Measurements from ENCODE around the gene C1orf122. TPM values are rescaled to one million over a fixed set of nuclear protein-coding genes. Genes with fewer than 3 reads are reported as not detected.
A peak's percentile ranks its signal among the peaks of the same experiment; 100 is the strongest.
"Not testable (repeated sequence)": the region's sequence is repeated elsewhere in the genome, so short reads cannot be mapped to it uniquely, and the experiment has no call there.

Gene C1orf122
- total RNA-seq, 1 experiment from 2014 or later: 77.2 TPM

DNA sequence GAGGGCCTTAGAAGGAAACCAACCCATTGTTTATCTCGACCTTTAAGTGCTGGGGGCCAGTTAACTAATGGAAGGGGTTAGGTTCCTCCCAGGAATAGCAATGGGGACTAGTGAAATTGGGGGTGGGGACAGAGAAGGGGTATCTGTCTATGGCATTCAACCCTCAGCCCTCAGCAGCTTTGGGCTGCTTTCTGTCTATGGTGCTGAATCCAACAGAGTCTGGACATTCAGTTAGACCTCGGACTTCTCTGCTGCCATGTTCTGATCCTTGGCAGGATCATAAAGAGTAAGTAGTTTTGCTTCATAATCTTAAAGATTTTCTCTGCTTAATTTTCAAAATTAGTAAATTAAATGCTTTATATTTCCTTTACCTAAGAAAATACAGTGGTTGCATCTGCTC is 40.1 kb upstream of the C1orf122 start:
- in situ Hi-C loops (cut with HindIII; ENCODE audit: low pct_unique_long_range_greater_than_20kb, low sequenced_read_pairs): no loop called here
- TF ChIP-seq, protein P1, sequence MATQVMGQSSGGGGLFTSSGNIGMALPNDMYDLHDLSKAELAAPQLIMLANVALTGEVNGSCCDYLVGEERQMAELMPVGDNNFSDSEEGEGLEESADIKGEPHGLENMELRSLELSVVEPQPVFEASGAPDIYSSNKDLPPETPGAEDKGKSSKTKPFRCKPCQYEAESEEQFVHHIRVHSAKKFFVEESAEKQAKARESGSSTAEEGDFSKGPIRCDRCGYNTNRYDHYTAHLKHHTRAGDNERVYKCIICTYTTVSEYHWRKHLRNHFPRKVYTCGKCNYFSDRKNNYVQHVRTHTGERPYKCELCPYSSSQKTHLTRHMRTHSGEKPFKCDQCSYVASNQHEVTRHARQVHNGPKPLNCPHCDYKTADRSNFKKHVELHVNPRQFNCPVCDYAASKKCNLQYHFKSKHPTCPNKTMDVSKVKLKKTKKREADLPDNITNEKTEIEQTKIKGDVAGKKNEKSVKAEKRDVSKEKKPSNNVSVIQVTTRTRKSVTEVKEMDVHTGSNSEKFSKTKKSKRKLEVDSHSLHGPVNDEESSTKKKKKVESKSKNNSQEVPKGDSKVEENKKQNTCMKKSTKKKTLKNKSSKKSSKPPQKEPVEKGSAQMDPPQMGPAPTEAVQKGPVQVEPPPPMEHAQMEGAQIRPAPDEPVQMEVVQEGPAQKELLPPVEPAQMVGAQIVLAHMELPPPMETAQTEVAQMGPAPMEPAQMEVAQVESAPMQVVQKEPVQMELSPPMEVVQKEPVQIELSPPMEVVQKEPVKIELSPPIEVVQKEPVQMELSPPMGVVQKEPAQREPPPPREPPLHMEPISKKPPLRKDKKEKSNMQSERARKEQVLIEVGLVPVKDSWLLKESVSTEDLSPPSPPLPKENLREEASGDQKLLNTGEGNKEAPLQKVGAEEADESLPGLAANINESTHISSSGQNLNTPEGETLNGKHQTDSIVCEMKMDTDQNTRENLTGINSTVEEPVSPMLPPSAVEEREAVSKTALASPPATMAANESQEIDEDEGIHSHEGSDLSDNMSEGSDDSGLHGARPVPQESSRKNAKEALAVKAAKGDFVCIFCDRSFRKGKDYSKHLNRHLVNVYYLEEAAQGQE (IDR thresholded peaks at IDR 0.05; ENCODE audit: insufficient read depth in 1 of 2, low read depth in 2 of 2, low read length in 1 of 2): peak in 1 of 2 experiments; percentile 55; a peak in 2 of 4 replicates
- TF ChIP-seq POLR2AphosphoS5 (IDR thresholded peaks at IDR 0.05; ENCODE audit: low read depth, low read length): no peak
- POLR2A ChIA-PET: interaction anchor here (0.6 kb wide), 1 partner anchor 179 kb away, joined by 4 read pairs; no protein-coding TSS in a partner anchor

DNA sequence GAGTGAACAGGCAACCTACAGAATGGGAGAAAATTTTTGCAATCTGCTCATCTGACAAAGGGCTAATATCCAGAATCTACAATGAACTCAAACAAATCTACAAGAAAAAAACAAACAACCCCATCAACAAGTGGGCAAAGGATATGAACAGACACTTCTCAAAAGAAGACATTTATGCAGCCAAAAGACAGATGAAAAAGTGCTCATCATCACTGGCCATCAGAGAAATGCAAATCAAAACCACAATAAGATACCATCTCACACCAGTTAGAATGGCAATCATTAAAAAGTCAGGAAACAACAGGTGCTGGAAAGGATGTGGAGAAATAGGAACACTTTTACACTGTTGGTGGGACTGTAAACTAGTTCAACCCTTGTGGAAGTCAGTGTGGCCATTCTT is 36.1 kb upstream of the C1orf122 start:
- H3K4me1 ChIP-seq (ENCODE audit: control insufficient read depth, insufficient read depth, low read length); DNase-seq (ENCODE audit: low read depth, low spot score); ATAC-seq; BruUV-seq (replicated peaks); CTCF ChIA-PET; H3K27ac ChIP-seq (ENCODE audit: low read length); POLR2A ChIA-PET; H3K9me3 ChIP-seq (ENCODE audit: control insufficient read depth, insufficient read depth, low read depth, low read length); in situ Hi-C loops (cut with HindIII; ENCODE audit: low pct_unique_long_range_greater_than_20kb, low sequenced_read_pairs); H3K36me3 ChIP-seq (ENCODE audit: control insufficient read depth, insufficient read depth, low read length); H3K4me3 ChIP-seq (ENCODE audit: low read depth in 2 of 2, low read length in 2 of 2); intact Hi-C loops (cut with micrococcal nuclease; ENCODE audit: unreplicated experiment): not testable (repeated sequence)
- H3K27me3 ChIP-seq (ENCODE audit: control insufficient read depth, insufficient read depth, low read length): peaks cover 11% of the 10 kb centered on the region

More for the DNA sequence above, 40.1 kb upstream of the C1orf122 start:
- H3K27ac ChIP-seq (ENCODE audit: low read length): no peak overlapping the region
- DNase-seq (ENCODE audit: low read depth, low spot score): no peak
- H3K9me3 ChIP-seq (ENCODE audit: control insufficient read depth, insufficient read depth, low read depth, low read length): no peaks in the 10 kb centered on the region
- intact Hi-C loops (cut with micrococcal nuclease; ENCODE audit: unreplicated experiment): no loop called here
- CTCF ChIA-PET: no interaction called here
- H3K36me3 ChIP-seq (ENCODE audit: control insufficient read depth, insufficient read depth, low read length): no peaks in the 10 kb centered on the region
- BruUV-seq (replicated peaks): no TSS peak
- no peak for ATAC-seq
- H3K27me3 ChIP-seq (ENCODE audit: control insufficient read depth, insufficient read depth, low read length): peaks cover 25% of the 10 kb centered on the region
- H3K4me1 ChIP-seq (ENCODE audit: control insufficient read depth, insufficient read depth, low read length): peaks cover 10% of the 10 kb centered on the region; the same call in 1 of the 2 replicates
- no peak overlapping the region for H3K4me3 ChIP-seq (ENCODE audit: low read depth in 2 of 2, low read length in 2 of 2)

DNA sequence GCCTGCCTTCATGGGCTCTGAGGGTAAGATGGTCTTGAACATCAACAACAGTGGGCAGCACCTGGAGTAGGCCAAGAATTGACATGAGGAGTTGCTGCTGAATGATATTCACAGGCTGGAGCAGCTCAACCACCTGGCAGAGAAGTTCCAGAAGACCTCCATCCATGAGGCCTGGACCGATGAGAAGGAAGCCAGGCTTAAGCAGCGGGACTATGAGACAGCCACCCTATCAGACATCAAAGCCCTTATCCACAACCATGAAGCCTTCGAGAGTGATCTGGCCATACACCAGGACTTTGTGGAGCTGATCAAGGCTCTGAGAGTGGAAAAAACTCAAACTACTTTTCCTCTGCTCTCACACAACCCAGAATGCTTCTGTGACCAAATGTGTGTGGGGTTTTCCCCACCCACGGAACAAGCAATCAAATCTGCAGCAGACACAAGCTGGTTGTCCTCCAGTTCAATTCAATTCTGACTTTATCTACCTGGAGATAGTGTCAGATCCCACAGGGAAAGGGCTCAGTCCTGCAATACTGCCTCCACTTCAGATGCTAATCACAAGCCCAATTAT is 30.6 kb upstream of the C1orf122 start:
- Histone ChIP-seq H3K4me3 (ENCODE audit: low read depth in 2 of 2, low read length in 2 of 2) (no peak overlapping the region), H3K9me3 (ENCODE audit: control insufficient read depth, insufficient read depth, low read depth, low read length) (no peaks in the 10 kb centered on the region), H3K4me1 (ENCODE audit: control insufficient read depth, insufficient read depth, low read length) (no peaks in the 10 kb centered on the region), H3K27me3 (ENCODE audit: control insufficient read depth, insufficient read depth, low read length) (no peaks in the 10 kb centered on the region), H3K27ac (ENCODE audit: low read length) (no peak overlapping the region), H3K36me3 (ENCODE audit: control insufficient read depth, insufficient read depth, low read length) (no peaks in the 10 kb centered on the region)
- in situ Hi-C loops (cut with HindIII; ENCODE audit: low pct_unique_long_range_greater_than_20kb, low sequenced_read_pairs): no loop called here
- no peak for DNase-seq (ENCODE audit: low read depth, low spot score)
- CTCF ChIA-PET: no interaction called here
- TF ChIP-seq, protein P1 (IDR thresholded peaks at IDR 0.05; ENCODE audit: insufficient read depth in 1 of 2, low read depth in 2 of 2, low read length in 1 of 2): no peak
- TF ChIP-seq TCF7L2 (IDR thresholded peaks at IDR 0.05; ENCODE audit: low read depth, low read length) (no peak), POLR2AphosphoS5 (IDR thresholded peaks at IDR 0.05; ENCODE audit: low read depth, low read length) (no peak), SIN3A (IDR thresholded peaks at IDR 0.05; ENCODE audit: borderline replicate concordance, insufficient read depth, low read depth, low read length) (no peak)
- TF ChIP-seq, protein P2, sequence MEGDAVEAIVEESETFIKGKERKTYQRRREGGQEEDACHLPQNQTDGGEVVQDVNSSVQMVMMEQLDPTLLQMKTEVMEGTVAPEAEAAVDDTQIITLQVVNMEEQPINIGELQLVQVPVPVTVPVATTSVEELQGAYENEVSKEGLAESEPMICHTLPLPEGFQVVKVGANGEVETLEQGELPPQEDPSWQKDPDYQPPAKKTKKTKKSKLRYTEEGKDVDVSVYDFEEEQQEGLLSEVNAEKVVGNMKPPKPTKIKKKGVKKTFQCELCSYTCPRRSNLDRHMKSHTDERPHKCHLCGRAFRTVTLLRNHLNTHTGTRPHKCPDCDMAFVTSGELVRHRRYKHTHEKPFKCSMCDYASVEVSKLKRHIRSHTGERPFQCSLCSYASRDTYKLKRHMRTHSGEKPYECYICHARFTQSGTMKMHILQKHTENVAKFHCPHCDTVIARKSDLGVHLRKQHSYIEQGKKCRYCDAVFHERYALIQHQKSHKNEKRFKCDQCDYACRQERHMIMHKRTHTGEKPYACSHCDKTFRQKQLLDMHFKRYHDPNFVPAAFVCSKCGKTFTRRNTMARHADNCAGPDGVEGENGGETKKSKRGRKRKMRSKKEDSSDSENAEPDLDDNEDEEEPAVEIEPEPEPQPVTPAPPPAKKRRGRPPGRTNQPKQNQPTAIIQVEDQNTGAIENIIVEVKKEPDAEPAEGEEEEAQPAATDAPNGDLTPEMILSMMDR (IDR thresholded peaks at IDR 0.05): no peak
- intact Hi-C loops (cut with micrococcal nuclease; ENCODE audit: unreplicated experiment): no loop called here
- BruUV-seq (replicated peaks): no TSS peak
- POLR2A ChIA-PET: interaction anchor here (0.6 kb wide), 1 partner anchor 10 kb away, joined by 6 read pairs; no protein-coding TSS in a partner anchor
- peak; percentile 63; the same call in 1 of the 2 replicates for ATAC-seq

Measured in Panc1 (cell line).